ENCODE data around the gene PTX3. TPM values are rescaled to one million over a fixed set of nuclear protein-coding genes. Genes with fewer than 3 reads are reported as not detected.
A peak's percentile ranks its signal among the peaks of the same experiment; 100 is the strongest.

Gene PTX3
- total RNA-seq, 1 donor from 2014 or later: 0.52 TPM

DNA sequence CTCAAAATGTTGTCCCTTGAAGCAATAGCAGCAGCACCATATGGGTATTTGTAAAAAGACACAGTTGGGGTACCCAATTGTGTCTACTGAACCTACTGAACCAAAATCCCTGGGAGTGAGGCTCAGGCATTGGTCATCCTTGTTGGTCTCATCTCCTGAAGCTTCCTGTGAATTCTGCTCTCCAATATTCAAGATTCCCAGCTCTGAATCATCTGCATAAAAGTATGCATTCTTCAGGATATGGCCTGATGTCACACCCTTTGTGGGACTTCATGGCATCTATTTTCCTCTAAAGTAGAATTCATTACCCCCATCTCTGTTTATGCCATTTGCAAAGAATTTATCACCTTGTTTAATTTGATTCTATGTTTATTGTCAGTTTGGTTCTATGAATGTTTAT lies 13.3 kb upstream of the PTX3 start:
- intact Hi-C loops (cut with micrococcal nuclease): no loop called here
- Histone ChIP-seq H3K27me3 (ENCODE audit: low read depth) (no peaks in the 10 kb centered on the region), H3K36me3 (no peaks in the 10 kb centered on the region), H3K4me3 (no peak overlapping the region), H3K4me1 (no peaks in the 10 kb centered on the region), H3K27ac (replicated peaks) (no peak overlapping the region), H3K9me3 (replicated peaks) (no peaks in the 10 kb centered on the region)
- TF ChIP-seq, protein P1, sequence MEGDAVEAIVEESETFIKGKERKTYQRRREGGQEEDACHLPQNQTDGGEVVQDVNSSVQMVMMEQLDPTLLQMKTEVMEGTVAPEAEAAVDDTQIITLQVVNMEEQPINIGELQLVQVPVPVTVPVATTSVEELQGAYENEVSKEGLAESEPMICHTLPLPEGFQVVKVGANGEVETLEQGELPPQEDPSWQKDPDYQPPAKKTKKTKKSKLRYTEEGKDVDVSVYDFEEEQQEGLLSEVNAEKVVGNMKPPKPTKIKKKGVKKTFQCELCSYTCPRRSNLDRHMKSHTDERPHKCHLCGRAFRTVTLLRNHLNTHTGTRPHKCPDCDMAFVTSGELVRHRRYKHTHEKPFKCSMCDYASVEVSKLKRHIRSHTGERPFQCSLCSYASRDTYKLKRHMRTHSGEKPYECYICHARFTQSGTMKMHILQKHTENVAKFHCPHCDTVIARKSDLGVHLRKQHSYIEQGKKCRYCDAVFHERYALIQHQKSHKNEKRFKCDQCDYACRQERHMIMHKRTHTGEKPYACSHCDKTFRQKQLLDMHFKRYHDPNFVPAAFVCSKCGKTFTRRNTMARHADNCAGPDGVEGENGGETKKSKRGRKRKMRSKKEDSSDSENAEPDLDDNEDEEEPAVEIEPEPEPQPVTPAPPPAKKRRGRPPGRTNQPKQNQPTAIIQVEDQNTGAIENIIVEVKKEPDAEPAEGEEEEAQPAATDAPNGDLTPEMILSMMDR (IDR thresholded peaks at IDR 0.05; ENCODE audit: borderline replicate concordance): no peak
- no peak for DNase-seq

DNA sequence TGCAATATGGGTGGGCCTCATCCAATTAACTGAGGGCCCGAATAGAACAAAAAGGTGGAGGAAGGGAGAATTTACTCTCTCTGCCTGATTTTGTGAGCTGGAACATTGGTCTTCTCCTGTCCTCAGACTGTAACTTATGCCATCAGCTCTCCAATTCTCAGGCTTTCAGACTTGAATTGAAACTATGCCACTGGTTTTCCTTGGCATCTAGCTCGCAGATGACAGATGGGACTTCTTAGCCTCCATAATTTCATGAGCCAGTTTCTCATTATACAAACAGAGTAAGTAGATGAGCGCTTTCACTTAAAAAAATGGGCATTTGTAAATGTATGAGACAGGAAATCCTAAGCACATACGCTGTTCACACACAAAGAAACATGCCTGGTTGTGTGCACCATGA lies 8.7 kb upstream of the PTX3 start:
- no peak for DNase-seq
- Histone ChIP-seq H3K27ac (replicated peaks) (no peak overlapping the region), H3K4me1 (no peaks in the 10 kb centered on the region), H3K36me3 (no peaks in the 10 kb centered on the region), H3K27me3 (ENCODE audit: low read depth) (no peaks in the 10 kb centered on the region), H3K9me3 (replicated peaks) (no peaks in the 10 kb centered on the region), H3K4me3 (no peak overlapping the region)
- intact Hi-C loops (cut with micrococcal nuclease): no loop called here
- TF ChIP-seq, protein P1 (IDR thresholded peaks at IDR 0.05; ENCODE audit: borderline replicate concordance): no peak

DNA sequence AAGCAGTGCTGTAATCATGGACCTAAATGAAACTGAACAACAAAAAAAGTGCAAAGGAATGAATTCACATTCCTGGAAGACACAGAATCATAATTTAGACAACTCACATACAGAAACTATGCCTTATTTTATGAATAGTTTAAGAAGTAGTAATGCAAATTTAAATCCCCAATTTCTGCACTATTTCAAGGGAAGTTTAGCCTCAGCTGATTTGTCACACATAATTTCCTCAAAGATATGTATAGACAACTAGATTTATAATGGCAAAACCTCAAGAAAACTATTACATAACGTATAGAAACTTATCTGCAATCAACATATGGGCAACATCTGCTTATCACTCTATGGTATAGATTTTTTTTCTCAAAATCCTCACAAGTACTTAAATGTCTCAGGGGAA lies 7.8 kb upstream of the PTX3 start:
- no peak for DNase-seq
- no peaks in the 10 kb centered on the region for H3K4me1 ChIP-seq
- intact Hi-C loops (cut with micrococcal nuclease): no loop called here
- H3K9me3 ChIP-seq (replicated peaks): no peaks in the 10 kb centered on the region
- H3K4me3 ChIP-seq: no peak overlapping the region
- TF ChIP-seq, protein P1 (IDR thresholded peaks at IDR 0.05; ENCODE audit: borderline replicate concordance): no peak
- no peaks in the 10 kb centered on the region for H3K36me3 ChIP-seq
- no peaks in the 10 kb centered on the region for H3K27me3 ChIP-seq (ENCODE audit: low read depth)
- no peak overlapping the region for H3K27ac ChIP-seq (replicated peaks)

DNA sequence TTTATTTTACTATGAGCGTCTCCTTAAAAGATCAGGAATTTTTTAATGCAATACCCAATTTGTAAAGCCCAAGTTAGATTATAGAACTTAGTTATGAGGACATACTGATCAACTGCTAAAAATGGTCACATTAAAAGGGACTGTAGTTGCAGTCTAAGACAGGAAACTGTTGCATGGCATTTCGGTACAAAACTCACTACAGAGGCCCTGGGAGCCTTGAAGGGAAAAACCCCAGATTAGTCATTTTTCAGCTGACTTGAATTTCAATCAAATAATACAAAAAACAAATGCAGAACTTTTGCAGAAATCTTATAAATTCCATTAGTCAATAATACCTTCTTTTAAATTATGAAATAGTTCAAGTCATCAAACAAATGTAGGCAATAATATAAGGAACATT lies 6.9 kb upstream of the PTX3 start:
- Histone ChIP-seq H3K27ac (replicated peaks) (no peak overlapping the region), H3K9me3 (replicated peaks) (peaks cover 2% of the 10 kb centered on the region), H3K4me1 (no peaks in the 10 kb centered on the region), H3K36me3 (no peaks in the 10 kb centered on the region), H3K27me3 (ENCODE audit: low read depth) (no peaks in the 10 kb centered on the region), H3K4me3 (no peak overlapping the region)
- DNase-seq: no peak
- intact Hi-C loops (cut with micrococcal nuclease): no loop called here
- TF ChIP-seq, protein P1 (IDR thresholded peaks at IDR 0.05; ENCODE audit: borderline replicate concordance): no peak

GRCh38 chr3:157438194-157438730 lies 1.6 kb downstream of the PTX3 start:
- intact Hi-C loops (cut with micrococcal nuclease): no loop called here
- Histone ChIP-seq H3K4me3 (peak overlapping the region; percentile 68), H3K27me3 (ENCODE audit: low read depth) (peaks cover 46% of the 10 kb centered on the region), H3K9me3 (replicated peaks) (peaks cover 5% of the 10 kb centered on the region), H3K36me3 (no peaks in the 10 kb centered on the region), H3K27ac (replicated peaks) (no peak overlapping the region), H3K4me1 (peaks cover 21% of the 10 kb centered on the region)
- no peak for DNase-seq
- TF ChIP-seq, protein P1 (IDR thresholded peaks at IDR 0.05; ENCODE audit: borderline replicate concordance): no peak
